Activated CD8-positive, alpha-beta T cell treated with anti-CD3 and anti-CD28 coated beads, Interleukin-2, amount 10 ng/mL, durations not matched to agents 7 days and 5 days (primary cell): ENCODE measurements around the gene FKBP1A. TPM values are rescaled to one million over a fixed set of nuclear protein-coding genes. Genes with fewer than 3 reads are reported as not detected.
A peak's percentile ranks its signal among the peaks of the same experiment; 100 is the strongest.

Source experiments
- ATAC-seq: fragments of 150-1000 bp; cut with Tn5 transposase; one replicate; pipeline ENCODE4 v1.10.0; 2021; ENCODE audit warnings: moderate library complexity
- CTCF ChIA-PET: fragments of 350-600 bp; sonication (Branson Sonifier 250); formaldehyde crosslinking; loops from one replicate; lab custom pipeline; 2021; ENCODE audit warnings: antibody characterized with exemption; lab: Charles Lee
- POLR2A ChIA-PET: fragments of 350-600 bp; sonication (Branson Sonifier 250); formaldehyde crosslinking; loops from one replicate; lab custom pipeline; 2021; ENCODE audit warnings: antibody characterized with exemption; lab: Charles Lee
- DNase-seq: peaks from one replicate; pipeline ENCODE4 v3.0.0-alpha.2; 2020
- H3K27ac Mint-ChIP-seq: one replicate; pipeline ENCODE4 v1.8.0; 2021; ENCODE audit warnings: mild to moderate bottlenecking, mixed read lengths
- H3K27me3 Mint-ChIP-seq: one replicate; pipeline ENCODE4 v1.8.0; 2021; ENCODE audit warnings: low read depth, mixed read lengths
- H3K36me3 Mint-ChIP-seq: one replicate; pipeline ENCODE4 v1.8.0; 2021; ENCODE audit warnings: low read depth, mixed read lengths
- H3K4me1 Mint-ChIP-seq: one replicate; pipeline ENCODE4 v1.8.0; 2021; ENCODE audit warnings: low read depth, mixed read lengths
- H3K4me3 Mint-ChIP-seq: one replicate; pipeline ENCODE4 v1.8.0; 2021; ENCODE audit warnings: mild to moderate bottlenecking, mixed read lengths
- H3K9me3 Mint-ChIP-seq: one replicate; pipeline ENCODE4 v1.8.0; 2022; ENCODE audit warnings: mixed read lengths; ENCODE audit not compliant: insufficient read depth
- total RNA-seq, 2 experiments: library from RNA; stranded (reverse); gene quantifications; one replicate each; pipeline ENCODE4 v1.2.3, GENCODE V29; 2021

The FKBP1A gene
- total RNA-seq, 2 experiments from 2014 or later, result 288 to 291 TPM

- no peak for ATAC-seq
- H3K27ac Mint-ChIP-seq, result no peak overlapping the region
- ChIA-PET CTCF (interaction anchor here (1.0 to 1.5 kb wide), 2 partner anchors 9 to 334 kb away, joined by 3 read pairs; no protein-coding TSS in a partner anchor), POLR2A (no interaction called here)
- H3K4me3 Mint-ChIP-seq, result no peak overlapping the region
- no peaks in the 10 kb centered on the region for H3K9me3 Mint-ChIP-seq
- no peak for DNase-seq
- peaks cover 35% of the 10 kb centered on the region for H3K27me3 Mint-ChIP-seq
- peaks cover 14% of the 10 kb centered on the region for H3K36me3 Mint-ChIP-seq
- peaks cover 39% of the 10 kb centered on the region for H3K4me1 Mint-ChIP-seq
Observed at GRCh38 chr20:1430004-1430451, 37.2 kb upstream of the FKBP1A start.

DNA sequence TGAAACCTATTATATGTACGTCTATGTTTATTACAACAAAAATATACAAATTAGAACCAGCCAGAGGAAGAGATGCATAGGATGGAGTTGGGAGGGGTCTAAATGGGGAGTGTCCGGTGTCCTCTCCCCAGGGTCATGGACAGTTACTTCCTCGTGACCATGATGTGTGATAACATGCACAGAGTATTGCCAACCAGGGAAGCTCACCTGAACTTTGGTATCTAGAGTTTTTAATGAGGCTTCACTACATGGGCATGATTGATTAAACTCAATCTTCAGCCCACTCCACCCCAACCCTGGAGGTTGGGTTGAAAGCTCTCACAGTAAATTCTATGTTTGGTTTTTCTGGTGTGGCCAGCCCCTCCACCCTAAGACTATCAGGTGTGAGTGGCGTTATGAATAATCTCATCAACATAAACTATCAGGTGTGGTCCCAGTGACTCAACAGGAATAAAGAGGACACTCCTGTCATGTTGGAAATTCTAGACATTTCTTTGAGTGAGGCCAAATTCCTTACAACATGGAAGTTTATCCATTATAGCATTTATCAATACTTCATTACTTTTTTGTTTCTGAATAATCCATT, 36.4 kb upstream of the FKBP1A start:
- ATAC-seq, result no peak
- Mint-ChIP-seq H3K27ac (no peak overlapping the region), H3K4me3 (no peak overlapping the region)

GRCh38 chr20:1427457-1428054, 34.7 kb upstream of the FKBP1A start:
- Mint-ChIP-seq H3K4me1 (peaks cover 28% of the 10 kb centered on the region), H3K36me3 (peaks cover under 1% of the 10 kb centered on the region), H3K27ac (no peak overlapping the region), H3K27me3 (peaks cover 20% of the 10 kb centered on the region), H3K9me3 (no peaks in the 10 kb centered on the region), H3K4me3 (no peak overlapping the region)
- DNase-seq, result no peak
- no peak for ATAC-seq
- POLR2A ChIA-PET, result no interaction called here
- CTCF ChIA-PET, result interaction anchor here (1.0 to 2.5 kb wide), 4 partner anchors 8 to 350 kb away, joined by 3 to 8 read pairs (median 6); no protein-coding TSS in a partner anchor

More for the DNA sequence above, 36.4 kb upstream of the FKBP1A start:
- ChIA-PET POLR2A (no interaction called here), CTCF (interaction anchor here (1.0 kb wide), 1 partner anchor 9 kb away, joined by 3 read pairs; no protein-coding TSS in a partner anchor)
- H3K27me3 Mint-ChIP-seq, result peaks cover 32% of the 10 kb centered on the region
- no peak for DNase-seq
- H3K9me3 Mint-ChIP-seq, result no peaks in the 10 kb centered on the region
- H3K4me1 Mint-ChIP-seq, result peaks cover 31% of the 10 kb centered on the region
- H3K36me3 Mint-ChIP-seq, result peaks cover 10% of the 10 kb centered on the region

- H3K4me1 Mint-ChIP-seq, result peaks cover 27% of the 10 kb centered on the region
- no peaks in the 10 kb centered on the region for H3K36me3 Mint-ChIP-seq
- no peak overlapping the region for H3K4me3 Mint-ChIP-seq
- DNase-seq, result no peak
- no peaks in the 10 kb centered on the region for H3K9me3 Mint-ChIP-seq
- no peak overlapping the region for H3K27ac Mint-ChIP-seq
- ChIA-PET POLR2A (no interaction called here), CTCF (interaction anchor here (1.3 to 2.5 kb wide), 4 partner anchors 9 to 351 kb away, joined by 4 to 8 read pairs (median 6); no protein-coding TSS in a partner anchor)
- no peak for ATAC-seq
- peaks cover 17% of the 10 kb centered on the region for H3K27me3 Mint-ChIP-seq
Observed at GRCh38 chr20:1426231-1426849, 33.5 kb upstream of the FKBP1A start.

DNA sequence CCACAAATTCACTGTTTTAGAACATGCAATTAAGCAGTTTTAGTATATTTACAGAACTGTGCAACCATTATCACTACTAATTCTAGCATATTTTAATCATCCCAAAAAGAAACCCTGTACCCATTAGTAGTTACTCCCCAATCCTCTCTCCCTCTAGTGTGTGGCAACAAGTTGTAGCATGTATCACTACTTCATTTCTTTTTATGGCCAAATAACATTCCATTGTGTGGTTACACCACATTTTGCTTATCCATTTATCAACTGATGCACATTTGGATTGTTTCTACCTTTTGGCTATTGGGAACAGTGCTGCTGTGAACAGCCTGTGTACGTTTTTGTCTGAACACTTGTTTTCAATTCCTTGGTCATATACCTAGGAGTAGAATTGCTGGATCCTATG, 31.5 kb upstream of the FKBP1A start:
- ATAC-seq (no peak), DNase-seq (no peak)
- Mint-ChIP-seq H3K27ac (no peak overlapping the region), H3K9me3 (peaks cover 10% of the 10 kb centered on the region), H3K4me3 (no peak overlapping the region), H3K36me3 (peaks cover 4% of the 10 kb centered on the region), H3K27me3 (peaks cover 19% of the 10 kb centered on the region), H3K4me1 (peaks cover 24% of the 10 kb centered on the region)
- ChIA-PET POLR2A (no interaction called here), CTCF (interaction anchor here (0.8 to 1.5 kb wide), 2 partner anchors 18 to 37 kb away, joined by 3 read pairs; no protein-coding TSS in a partner anchor)

GRCh38 chr20:1423625-1424106, 30.8 kb upstream of the FKBP1A start:
- Mint-ChIP-seq H3K27me3 (peaks cover 21% of the 10 kb centered on the region), H3K27ac (no peak overlapping the region), H3K4me1 (peaks cover 24% of the 10 kb centered on the region), H3K36me3 (peaks cover 4% of the 10 kb centered on the region), H3K4me3 (no peak overlapping the region), H3K9me3 (peaks cover 14% of the 10 kb centered on the region)
- ATAC-seq, result no peak
- peak; percentile 36 for DNase-seq
- POLR2A ChIA-PET, result no interaction called here
- CTCF ChIA-PET, result interaction anchor here (0.8 to 1.5 kb wide), 2 partner anchors 17 to 37 kb away, joined by 3 read pairs; no protein-coding TSS in a partner anchor

GRCh38 chr20:1423206-1423605, 30.4 kb upstream of the FKBP1A start:
- Mint-ChIP-seq H3K9me3 (peaks cover 14% of the 10 kb centered on the region), H3K27ac (no peak overlapping the region), H3K36me3 (peaks cover 4% of the 10 kb centered on the region), H3K27me3 (peaks cover 23% of the 10 kb centered on the region), H3K4me1 (peaks cover 24% of the 10 kb centered on the region), H3K4me3 (no peak overlapping the region)
- POLR2A ChIA-PET, result no interaction called here
- CTCF ChIA-PET, result interaction anchor here (0.5 kb wide), 1 partner anchor 317 kb away, joined by 3 read pairs; no protein-coding TSS in a partner anchor
- DNase-seq (no peak), ATAC-seq (no peak)

DNA sequence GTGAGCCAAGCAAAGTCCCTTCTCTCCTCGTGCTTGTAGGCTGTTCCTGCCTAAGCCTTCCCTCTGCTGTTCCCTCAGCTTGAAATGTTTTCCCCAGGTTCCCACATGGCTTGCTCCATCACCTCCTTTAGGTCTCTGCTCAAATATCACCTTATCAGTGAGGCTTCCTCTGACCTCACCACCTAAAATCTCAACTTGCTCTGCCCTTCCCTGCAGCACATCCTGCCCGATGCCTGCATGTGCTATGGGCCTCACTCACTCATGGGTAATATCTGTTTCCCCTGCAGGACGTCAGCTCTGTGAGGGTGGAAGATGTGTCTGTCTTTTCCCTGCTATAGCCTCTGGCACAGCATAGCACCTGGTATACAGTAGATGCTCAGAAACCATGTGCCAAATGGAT, 29.9 kb upstream of the FKBP1A start:
- CTCF ChIA-PET, result interaction anchor here (0.5 kb wide), 1 partner anchor 317 kb away, joined by 3 read pairs; no protein-coding TSS in a partner anchor
- peaks cover 14% of the 10 kb centered on the region for H3K9me3 Mint-ChIP-seq
- peaks cover 21% of the 10 kb centered on the region for H3K4me1 Mint-ChIP-seq
- no peak overlapping the region for H3K4me3 Mint-ChIP-seq
- POLR2A ChIA-PET, result no interaction called here
- H3K27ac Mint-ChIP-seq, result no peak overlapping the region
- H3K27me3 Mint-ChIP-seq, result peaks cover 24% of the 10 kb centered on the region
- ATAC-seq, result no peak
- no peak for DNase-seq
- peaks cover 4% of the 10 kb centered on the region for H3K36me3 Mint-ChIP-seq

DNA sequence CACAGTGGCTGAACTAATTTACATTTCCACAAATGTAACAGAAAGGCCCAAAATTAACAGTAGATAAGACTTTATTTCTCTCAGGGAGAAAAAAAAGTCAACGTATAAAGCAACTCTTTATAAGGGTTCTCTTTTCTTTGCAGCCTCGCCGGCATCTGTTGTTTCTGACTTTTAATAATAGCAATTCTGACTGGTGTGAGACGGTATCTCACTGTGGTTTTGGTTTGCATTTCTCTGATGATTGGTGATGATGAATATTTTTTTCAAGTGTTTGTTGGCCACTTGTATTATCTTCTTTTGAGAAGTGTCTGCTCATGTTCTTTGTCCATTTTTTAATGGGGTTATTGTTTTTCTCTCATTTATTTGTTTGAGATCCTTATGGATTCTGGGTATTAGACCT, 27.2 kb upstream of the FKBP1A start:
- no peak for DNase-seq
- ChIA-PET CTCF (no interaction called here), POLR2A (no interaction called here)
- no peak for ATAC-seq
- H3K4me1 Mint-ChIP-seq, result peaks cover 16% of the 10 kb centered on the region
- peaks cover 14% of the 10 kb centered on the region for H3K9me3 Mint-ChIP-seq
- H3K27me3 Mint-ChIP-seq, result peaks cover 22% of the 10 kb centered on the region
- peaks cover 4% of the 10 kb centered on the region for H3K36me3 Mint-ChIP-seq
- no peak overlapping the region for H3K4me3 Mint-ChIP-seq
- H3K27ac Mint-ChIP-seq, result no peak overlapping the region

- no peak overlapping the region for H3K27ac Mint-ChIP-seq
- H3K4me3 Mint-ChIP-seq, result no peak overlapping the region
Observed at GRCh38 chr20:1418350-1418749, 25.5 kb upstream of the FKBP1A start.

GRCh38 chr20:1417790-1418189, 24.9 kb upstream of the FKBP1A start:
- Mint-ChIP-seq H3K27ac (no peak overlapping the region), H3K4me1 (peaks cover 14% of the 10 kb centered on the region), H3K9me3 (peaks cover 14% of the 10 kb centered on the region), H3K27me3 (peaks cover 29% of the 10 kb centered on the region), H3K36me3 (peaks cover 4% of the 10 kb centered on the region), H3K4me3 (no peak overlapping the region)
- POLR2A ChIA-PET, result no interaction called here
- DNase-seq (no peak), ATAC-seq (no peak)
- CTCF ChIA-PET, result interaction anchor here (1.2 to 1.5 kb wide), 2 partner anchors 18 to 117 kb away, joined by 3 to 4 read pairs; no protein-coding TSS in a partner anchor

More at GRCh38 chr20:1418350-1418749, 25.5 kb upstream of the FKBP1A start:
- Mint-ChIP-seq H3K9me3 (peaks cover 14% of the 10 kb centered on the region), H3K4me1 (peaks cover 16% of the 10 kb centered on the region), H3K27me3 (peaks cover 29% of the 10 kb centered on the region), H3K36me3 (peaks cover 4% of the 10 kb centered on the region)
- ChIA-PET POLR2A (interaction anchor here (0.7 kb wide), 1 partner anchor 42 kb away, joined by 3 read pairs; no protein-coding TSS in a partner anchor), CTCF (no interaction called here)
- ATAC-seq (no peak), DNase-seq (no peak)
